GM12878 (cell line): ENCODE results near the gene TTC9B. TPM values are rescaled to one million over a fixed set of nuclear protein-coding genes. Genes with fewer than 3 reads are reported as not detected.

Source experiments
- CBX3 ChIP-seq: fragments of 200-600 bp; sonication (generic); IDR thresholded peaks from 2 replicates; pipeline ENCODE4 v1.6.1; 2016; ENCODE audit warnings: low read depth, borderline replicate concordance
- CBX5 ChIP-seq: sonication (generic); IDR thresholded peaks from 2 replicates; pipeline ENCODE4 v1.6.1; 2016; ENCODE audit warnings: low read depth, moderate library complexity, mild to moderate bottlenecking, inconsistent platforms
- FOXK2 ChIP-seq: fragments of 450-650 bp; IDR thresholded peaks from 2 replicates; pipeline ENCODE4 v1.6.1; 2017; ENCODE audit warnings: mild to moderate bottlenecking, moderate library complexity
- HDAC6 ChIP-seq: fragments of 200-600 bp; sonication (generic); IDR thresholded peaks from one replicate; pipeline ENCODE4 v1.8.0; 2017; ENCODE audit warnings: antibody characterized with exemption; ENCODE audit not compliant: unreplicated experiment
- HDGF ChIP-seq: fragments of 450-650 bp; IDR thresholded peaks from 2 replicates; pipeline ENCODE4 v1.6.1; 2016; ENCODE audit warnings: antibody characterized with exemption
- MEF2A ChIP-seq: IDR thresholded peaks from 2 replicates; pipeline ENCODE4 v1.6.1; 2011; ENCODE audit warnings: low read depth, mild to moderate bottlenecking, low read length, moderate library complexity; ENCODE audit not compliant: insufficient read depth
- MYC ChIP-seq: IDR thresholded peaks from 2 replicates; pipeline ENCODE4 v1.6.1; 2011; ENCODE audit warnings: mild to moderate bottlenecking, low read length, moderate library complexity, inconsistent platforms; ENCODE audit not compliant: insufficient read depth, insufficient replicate concordance, insufficient read length, severe bottlenecking
- NR2C1 ChIP-seq: fragments of 450-650 bp; IDR thresholded peaks from 2 replicates; pipeline ENCODE4 v1.6.1; 2017; ENCODE audit warnings: antibody characterized with exemption, mild to moderate bottlenecking, moderate library complexity
- POLR2AphosphoS2 ChIP-seq: IDR thresholded peaks from 2 replicates; pipeline ENCODE4 v1.6.1; 2011; ENCODE audit warnings: low read depth, mild to moderate bottlenecking, low read length, improper control_type of control experiment, moderate library complexity
- TAF1 ChIP-seq: IDR thresholded peaks from 2 replicates; pipeline ENCODE4 v1.6.1; 2011; ENCODE audit warnings: mild to moderate bottlenecking, low read depth, low read length, borderline replicate concordance
- TCF12 ChIP-seq: IDR thresholded peaks from 2 replicates; pipeline ENCODE4 v1.6.1; 2011; ENCODE audit warnings: low read depth, mild to moderate bottlenecking, low read length
- polyA plus RNA-seq, 11 experiments: library from polyadenylated mRNA; depleted of rRNA in 4 of 11; unstranded in 6 of 11; stranded (reverse) in 5 of 11; fragments of >200 nt; fragmentation: Nextera tagmentation in 4 of 11; fragmentation: Illumina TruSeq in 1 of 11; extraction: Ambion mirVana in 4 of 11; extraction: Trizol in 1 of 11; gene quantifications; 1 replicate in 1 of 11; 2 replicates in 10 of 11; pipeline versions ENCODE4 v1.2.1 to v1.2.3, GENCODE V29; 2011 to 2016; ENCODE audit warnings: inconsistent platforms in 2 of 11, missing spikeins in 2 of 11, low read depth in 1 of 11
- total RNA-seq, 4 experiments: library from RNA; depleted of rRNA in 3 of 4; stranded (reverse); fragments of >200 nt in 3 of 4; fragmentation: Illumina TruSeq in 1 of 4; extraction: Trizol in 1 of 4; gene quantifications; 2 replicates each; pipeline versions ENCODE4 v1.2.1 to v1.2.3, GENCODE V29; 2013 to 2021
- TF ChIP-seq, protein P1 (sequence below): fragments of 450-650 bp; IDR thresholded peaks from 2 replicates; pipeline ENCODE4 v1.6.1; 2016; ENCODE audit warnings: mild to moderate bottlenecking
- TF ChIP-seq, protein P2 (sequence below): fragments of 450-650 bp; IDR thresholded peaks from 2 replicates; pipeline ENCODE4 v1.6.1; 2017; ENCODE audit warnings: mild to moderate bottlenecking, low read depth, inconsistent platforms; ENCODE audit not compliant: poor library complexity, severe bottlenecking
- TF ChIP-seq, protein P3 (sequence below): IDR thresholded peaks from 2 replicates; pipeline ENCODE4 v1.6.1; 2011; ENCODE audit warnings: low read depth, low read length, improper control_type of control experiment, borderline replicate concordance
- TF ChIP-seq, protein P4 (sequence below): IDR thresholded peaks from 2 replicates; pipeline ENCODE4 v1.6.1; 2011; ENCODE audit warnings: borderline replicate concordance, low read depth, mild to moderate bottlenecking, moderate library complexity, low read length; ENCODE audit not compliant: insufficient read depth, poor library complexity, severe bottlenecking
- TF ChIP-seq, protein P5 (sequence below): fragments of 150-350 bp; IDR thresholded peaks from 2 replicates; pipeline ENCODE4 v1.6.1; 2016; ENCODE audit warnings: low read depth, low read length
- TF ChIP-seq, protein P6 (sequence below): fragments of 150-350 bp; IDR thresholded peaks from 2 replicates; pipeline ENCODE4 v1.6.1; 2014; ENCODE audit warnings: mild to moderate bottlenecking, low read depth, low read length

TTC9B gene
- total and polyA plus RNA-seq, 10 of the 15 experiments (the other 5 are each of a cell fraction or from before 2014, with no cell fraction given): 0.04 to 0.14 (median 0.10) TPM; not detected in 7

DNA sequence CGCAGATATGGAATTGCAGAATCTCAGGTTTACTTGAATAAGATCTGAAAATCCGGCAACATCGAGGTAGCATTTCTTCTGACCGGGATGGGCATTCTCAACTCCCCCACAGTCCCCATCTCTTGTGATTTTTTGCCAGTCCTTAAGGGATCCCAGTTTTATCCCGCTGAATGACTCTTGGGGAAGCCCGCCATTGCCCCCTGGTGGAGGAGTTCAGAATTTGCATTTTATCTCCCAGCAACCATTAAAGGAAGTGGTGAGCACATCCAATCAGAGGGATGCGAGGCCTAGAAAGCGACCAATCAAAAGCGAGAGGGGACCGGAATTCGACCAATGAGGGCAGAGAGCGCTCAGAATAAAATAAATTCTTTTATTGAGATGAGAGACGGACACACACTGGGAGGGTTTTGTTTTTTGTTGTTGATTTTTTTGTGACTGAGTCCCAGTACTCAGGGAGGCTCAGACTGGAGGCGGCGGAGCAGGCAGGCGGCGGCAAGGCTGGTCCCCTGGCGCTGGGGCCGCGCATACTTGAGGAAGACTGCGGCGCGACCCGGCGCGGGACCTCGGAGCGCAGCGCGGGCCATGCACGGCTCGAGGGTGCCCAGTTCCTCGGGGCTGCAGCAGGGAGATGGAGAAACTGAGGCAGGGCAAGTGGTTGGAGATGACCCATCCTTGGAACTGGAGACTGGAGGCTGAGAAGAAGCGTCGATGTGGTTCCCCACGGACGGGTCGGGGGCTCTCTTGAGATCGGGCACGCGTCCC, 3.9 kb upstream of the TTC9B start (continued):
- no peak for TF ChIP-seq MEF2A
- no peak for TF ChIP-seq CBX5
- TF ChIP-seq, protein P1, sequence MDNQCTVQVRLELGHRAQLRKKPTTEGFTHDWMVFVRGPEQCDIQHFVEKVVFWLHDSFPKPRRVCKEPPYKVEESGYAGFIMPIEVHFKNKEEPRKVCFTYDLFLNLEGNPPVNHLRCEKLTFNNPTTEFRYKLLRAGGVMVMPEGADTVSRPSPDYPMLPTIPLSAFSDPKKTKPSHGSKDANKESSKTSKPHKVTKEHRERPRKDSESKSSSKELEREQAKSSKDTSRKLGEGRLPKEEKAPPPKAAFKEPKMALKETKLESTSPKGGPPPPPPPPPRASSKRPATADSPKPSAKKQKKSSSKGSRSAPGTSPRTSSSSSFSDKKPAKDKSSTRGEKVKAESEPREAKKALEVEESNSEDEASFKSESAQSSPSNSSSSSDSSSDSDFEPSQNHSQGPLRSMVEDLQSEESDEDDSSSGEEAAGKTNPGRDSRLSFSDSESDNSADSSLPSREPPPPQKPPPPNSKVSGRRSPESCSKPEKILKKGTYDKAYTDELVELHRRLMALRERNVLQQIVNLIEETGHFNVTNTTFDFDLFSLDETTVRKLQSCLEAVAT: no peak
- TF ChIP-seq MYC: no peak
- TF ChIP-seq, protein P2, sequence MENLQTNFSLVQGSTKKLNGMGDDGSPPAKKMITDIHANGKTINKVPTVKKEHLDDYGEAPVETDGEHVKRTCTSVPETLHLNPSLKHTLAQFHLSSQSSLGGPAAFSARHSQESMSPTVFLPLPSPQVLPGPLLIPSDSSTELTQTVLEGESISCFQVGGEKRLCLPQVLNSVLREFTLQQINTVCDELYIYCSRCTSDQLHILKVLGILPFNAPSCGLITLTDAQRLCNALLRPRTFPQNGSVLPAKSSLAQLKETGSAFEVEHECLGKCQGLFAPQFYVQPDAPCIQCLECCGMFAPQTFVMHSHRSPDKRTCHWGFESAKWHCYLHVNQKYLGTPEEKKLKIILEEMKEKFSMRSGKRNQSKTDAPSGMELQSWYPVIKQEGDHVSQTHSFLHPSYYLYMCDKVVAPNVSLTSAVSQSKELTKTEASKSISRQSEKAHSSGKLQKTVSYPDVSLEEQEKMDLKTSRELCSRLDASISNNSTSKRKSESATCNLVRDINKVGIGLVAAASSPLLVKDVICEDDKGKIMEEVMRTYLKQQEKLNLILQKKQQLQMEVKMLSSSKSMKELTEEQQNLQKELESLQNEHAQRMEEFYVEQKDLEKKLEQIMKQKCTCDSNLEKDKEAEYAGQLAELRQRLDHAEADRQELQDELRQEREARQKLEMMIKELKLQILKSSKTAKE: no peak
- TF ChIP-seq CBX3: no peak
- TF ChIP-seq, protein P3, sequence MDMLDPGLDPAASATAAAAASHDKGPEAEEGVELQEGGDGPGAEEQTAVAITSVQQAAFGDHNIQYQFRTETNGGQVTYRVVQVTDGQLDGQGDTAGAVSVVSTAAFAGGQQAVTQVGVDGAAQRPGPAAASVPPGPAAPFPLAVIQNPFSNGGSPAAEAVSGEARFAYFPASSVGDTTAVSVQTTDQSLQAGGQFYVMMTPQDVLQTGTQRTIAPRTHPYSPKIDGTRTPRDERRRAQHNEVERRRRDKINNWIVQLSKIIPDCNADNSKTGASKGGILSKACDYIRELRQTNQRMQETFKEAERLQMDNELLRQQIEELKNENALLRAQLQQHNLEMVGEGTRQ: no peak
- TF ChIP-seq, protein P4, sequence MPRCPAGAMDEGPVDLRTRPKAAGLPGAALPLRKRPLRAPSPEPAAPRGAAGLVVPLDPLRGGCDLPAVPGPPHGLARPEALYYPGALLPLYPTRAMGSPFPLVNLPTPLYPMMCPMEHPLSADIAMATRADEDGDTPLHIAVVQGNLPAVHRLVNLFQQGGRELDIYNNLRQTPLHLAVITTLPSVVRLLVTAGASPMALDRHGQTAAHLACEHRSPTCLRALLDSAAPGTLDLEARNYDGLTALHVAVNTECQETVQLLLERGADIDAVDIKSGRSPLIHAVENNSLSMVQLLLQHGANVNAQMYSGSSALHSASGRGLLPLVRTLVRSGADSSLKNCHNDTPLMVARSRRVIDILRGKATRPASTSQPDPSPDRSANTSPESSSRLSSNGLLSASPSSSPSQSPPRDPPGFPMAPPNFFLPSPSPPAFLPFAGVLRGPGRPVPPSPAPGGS: no peak
- no peak for TF ChIP-seq TCF12
- TF ChIP-seq TAF1: no peak
- TF ChIP-seq, protein P5, sequence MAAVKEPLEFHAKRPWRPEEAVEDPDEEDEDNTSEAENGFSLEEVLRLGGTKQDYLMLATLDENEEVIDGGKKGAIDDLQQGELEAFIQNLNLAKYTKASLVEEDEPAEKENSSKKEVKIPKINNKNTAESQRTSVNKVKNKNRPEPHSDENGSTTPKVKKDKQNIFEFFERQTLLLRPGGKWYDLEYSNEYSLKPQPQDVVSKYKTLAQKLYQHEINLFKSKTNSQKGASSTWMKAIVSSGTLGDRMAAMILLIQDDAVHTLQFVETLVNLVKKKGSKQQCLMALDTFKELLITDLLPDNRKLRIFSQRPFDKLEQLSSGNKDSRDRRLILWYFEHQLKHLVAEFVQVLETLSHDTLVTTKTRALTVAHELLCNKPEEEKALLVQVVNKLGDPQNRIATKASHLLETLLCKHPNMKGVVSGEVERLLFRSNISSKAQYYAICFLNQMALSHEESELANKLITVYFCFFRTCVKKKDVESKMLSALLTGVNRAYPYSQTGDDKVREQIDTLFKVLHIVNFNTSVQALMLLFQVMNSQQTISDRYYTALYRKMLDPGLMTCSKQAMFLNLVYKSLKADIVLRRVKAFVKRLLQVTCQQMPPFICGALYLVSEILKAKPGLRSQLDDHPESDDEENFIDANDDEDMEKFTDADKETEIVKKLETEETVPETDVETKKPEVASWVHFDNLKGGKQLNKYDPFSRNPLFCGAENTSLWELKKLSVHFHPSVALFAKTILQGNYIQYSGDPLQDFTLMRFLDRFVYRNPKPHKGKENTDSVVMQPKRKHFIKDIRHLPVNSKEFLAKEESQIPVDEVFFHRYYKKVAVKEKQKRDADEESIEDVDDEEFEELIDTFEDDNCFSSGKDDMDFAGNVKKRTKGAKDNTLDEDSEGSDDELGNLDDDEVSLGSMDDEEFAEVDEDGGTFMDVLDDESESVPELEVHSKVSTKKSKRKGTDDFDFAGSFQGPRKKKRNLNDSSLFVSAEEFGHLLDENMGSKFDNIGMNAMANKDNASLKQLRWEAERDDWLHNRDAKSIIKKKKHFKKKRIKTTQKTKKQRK: no peak
- TF ChIP-seq, protein P6, sequence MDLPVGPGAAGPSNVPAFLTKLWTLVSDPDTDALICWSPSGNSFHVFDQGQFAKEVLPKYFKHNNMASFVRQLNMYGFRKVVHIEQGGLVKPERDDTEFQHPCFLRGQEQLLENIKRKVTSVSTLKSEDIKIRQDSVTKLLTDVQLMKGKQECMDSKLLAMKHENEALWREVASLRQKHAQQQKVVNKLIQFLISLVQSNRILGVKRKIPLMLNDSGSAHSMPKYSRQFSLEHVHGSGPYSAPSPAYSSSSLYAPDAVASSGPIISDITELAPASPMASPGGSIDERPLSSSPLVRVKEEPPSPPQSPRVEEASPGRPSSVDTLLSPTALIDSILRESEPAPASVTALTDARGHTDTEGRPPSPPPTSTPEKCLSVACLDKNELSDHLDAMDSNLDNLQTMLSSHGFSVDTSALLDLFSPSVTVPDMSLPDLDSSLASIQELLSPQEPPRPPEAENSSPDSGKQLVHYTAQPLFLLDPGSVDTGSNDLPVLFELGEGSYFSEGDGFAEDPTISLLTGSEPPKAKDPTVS: no peak
- no peak for TF ChIP-seq HDGF
- no peak for TF ChIP-seq NR2C1
- TF ChIP-seq FOXK2: no peak
- no peak for TF ChIP-seq POLR2AphosphoS2
- no peak for TF ChIP-seq HDAC6
